Cardiac ventricle fibroblast (primary cell): ENCODE results near the gene CMTM5. TPM values are rescaled to one million over a fixed set of nuclear protein-coding genes. Genes with fewer than 3 reads are reported as not detected.

Source experiments
- total RNA-seq: library from RNA; depleted of rRNA; stranded (reverse); fragments of >200 nt; gene quantifications from 2 replicates; pipeline ENCODE4 v1.2.3, GENCODE V29; 2015

Gene CMTM5
- total RNA-seq = not detected in 2 replicates

GRCh38 chr14:23376482-23377197, at the start of gene CMTM5:
CMTM5 (plus strand) TSS chr14:23377046; CDS start chr14:23377252, 206 bp downstream.

GRCh38 chr14:23352506-23353432, 24.1 kb upstream of the CMTM5 start, which contains the start of gene SLC22A17:
SLC22A17 (minus strand) TSS chr14:23352887.

GRCh38 chr14:23365036-23365731, 11.7 kb upstream of the CMTM5 start, which contains the start of gene EFS:
EFS (minus strand) TSS chr14:23365172; CDS start chr14:23365025, 147 bp downstream.

GRCh38 chr14:23372509-23372908, 4.3 kb upstream of the CMTM5 start, which contains the start of gene IL25:
IL25 (plus strand) TSS chr14:23372809.

GRCh38 chr14:23407516-23408306, 30.9 kb downstream of the CMTM5 start, which contains the start of gene MYH6:
MYH6 (minus strand) TSS chr14:23408273; CDS start chr14:23407223, 1,050 bp downstream.

Other genes starting within 250 kb of the CMTM5 start
- 11.2 and 13.9 TPM in 2 replicates for gene SLC7A8, start 193.4 kb upstream of the CMTM5 start, total RNA-seq
- not detected in 2 replicates for gene RNF212B, start 139.1 kb upstream of the CMTM5 start, total RNA-seq
- 6.7 and 8.2 TPM in 2 replicates for gene HOMEZ, start 90.9 kb upstream of the CMTM5 start, total RNA-seq
- 4.9 and 9.9 TPM in 2 replicates for gene PPP1R3E, start 74.2 kb upstream of the CMTM5 start, total RNA-seq
- gene BCL2L2, start 70.2 kb upstream of the CMTM5 start, total RNA-seq = 10.2 and 11.8 TPM in 2 replicates
- gene PABPN1, start 55.6 kb upstream of the CMTM5 start, total RNA-seq = 31.1 and 35.1 TPM in 2 replicates
- 26.1 and 33.0 TPM in 2 replicates for gene SLC22A17, start 24.2 kb upstream of the CMTM5 start, total RNA-seq
- 6.7 and 8.9 TPM in 2 replicates for gene EFS, start 11.9 kb upstream of the CMTM5 start, total RNA-seq
- not detected in 2 replicates for gene IL25, start 4.2 kb upstream of the CMTM5 start, total RNA-seq
- not detected in 2 replicates for gene MYH6, start 31.2 kb downstream of the CMTM5 start, total RNA-seq
- gene MYH7, start 58.6 kb downstream of the CMTM5 start, total RNA-seq = not detected in 2 replicates
- gene NGDN, start 92.7 kb downstream of the CMTM5 start, total RNA-seq = 18.8 and 30.0 TPM in 2 replicates
- gene ZFHX2, start 174.7 kb downstream of the CMTM5 start, total RNA-seq = 0.44 TPM in 1 of 2 replicates, not detected in the other
- 12.8 and 18.7 TPM in 2 replicates for gene THTPA, start 179.2 kb downstream of the CMTM5 start, total RNA-seq
- gene AP1G2, start 190.7 kb downstream of the CMTM5 start, total RNA-seq = 10.6 and 22.3 TPM in 2 replicates
- gene JPH4, start 201.7 kb downstream of the CMTM5 start, total RNA-seq = not detected in 2 replicates